ENCODE data around the gene ELAC2. TPM values are rescaled to one million over a fixed set of nuclear protein-coding genes. Genes with fewer than 3 reads are reported as not detected.

The ELAC2 gene
- polyA plus RNA-seq, 1 donor from 2014 or later, result 34.6 TPM

DNA sequence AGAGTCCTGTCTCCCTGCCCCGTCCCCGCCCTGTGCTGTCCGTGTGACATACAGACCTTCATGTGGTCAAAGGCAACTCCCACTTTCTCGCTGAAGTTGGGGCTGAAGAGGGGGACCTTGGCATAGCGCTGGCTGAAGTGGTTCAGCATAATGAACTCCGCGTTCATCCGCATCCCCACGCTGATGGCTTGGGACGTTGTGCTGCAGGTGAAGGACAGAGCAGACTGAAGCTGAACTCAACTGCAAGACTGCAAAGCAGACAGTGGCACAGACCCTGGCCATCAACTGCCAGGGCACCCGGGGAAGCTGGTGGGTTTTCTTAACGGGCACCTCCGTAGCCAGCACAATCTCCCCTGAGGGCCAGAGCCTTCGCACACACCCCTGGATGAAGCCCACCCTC lies 24.2 kb downstream of the ELAC2 start:
- no peak overlapping the region for H3K4me3 ChIP-seq (ENCODE audit: low read length)
- H3K27ac ChIP-seq (ENCODE audit: low read length), result no peak overlapping the region

DNA sequence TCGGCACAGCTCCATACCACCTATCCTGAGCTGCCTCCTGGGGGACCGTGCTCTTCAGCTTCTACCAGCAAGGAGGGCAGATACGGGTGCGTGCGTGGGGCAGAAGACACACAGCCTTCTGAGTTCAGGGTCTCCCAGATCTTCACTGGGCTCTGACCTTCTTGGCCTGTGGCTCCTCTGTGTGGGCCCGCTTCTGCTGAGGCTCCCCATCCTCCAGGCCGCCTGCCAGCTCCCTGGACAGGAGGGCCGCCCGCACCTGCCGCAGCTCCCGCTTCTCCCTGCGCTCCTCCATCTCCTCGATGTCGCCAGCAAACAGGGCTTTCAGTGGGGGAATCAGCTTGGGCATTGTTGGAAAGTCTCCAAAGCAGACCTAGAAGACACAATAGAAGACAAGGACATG lies 25.2 kb downstream of the ELAC2 start:
- no peaks in the 10 kb centered on the region for H3K36me3 ChIP-seq (ENCODE audit: insufficient read depth, low read length)
- TF ChIP-seq MXI1 (conservative IDR thresholded peaks at IDR 0.05; ENCODE audit: poor library complexity, severe bottlenecking) (no peak), TAF1 (IDR thresholded peaks at IDR 0.05; ENCODE audit: low read depth) (no peak), POLR2AphosphoS5 (IDR thresholded peaks at IDR 0.05) (no peak), RAD21 (conservative IDR thresholded peaks at IDR 0.05) (no peak), EP300 (conservative IDR thresholded peaks at IDR 0.05; ENCODE audit: poor library complexity, severe bottlenecking) (no peak), SMC3 (conservative IDR thresholded peaks at IDR 0.05; ENCODE audit: poor library complexity) (no peak), EZH2 (IDR thresholded peaks at IDR 0.05; ENCODE audit: borderline replicate concordance, insufficient read depth, low read length, poor library complexity, severe bottlenecking) (no peak)
- TF ChIP-seq, protein P1, sequence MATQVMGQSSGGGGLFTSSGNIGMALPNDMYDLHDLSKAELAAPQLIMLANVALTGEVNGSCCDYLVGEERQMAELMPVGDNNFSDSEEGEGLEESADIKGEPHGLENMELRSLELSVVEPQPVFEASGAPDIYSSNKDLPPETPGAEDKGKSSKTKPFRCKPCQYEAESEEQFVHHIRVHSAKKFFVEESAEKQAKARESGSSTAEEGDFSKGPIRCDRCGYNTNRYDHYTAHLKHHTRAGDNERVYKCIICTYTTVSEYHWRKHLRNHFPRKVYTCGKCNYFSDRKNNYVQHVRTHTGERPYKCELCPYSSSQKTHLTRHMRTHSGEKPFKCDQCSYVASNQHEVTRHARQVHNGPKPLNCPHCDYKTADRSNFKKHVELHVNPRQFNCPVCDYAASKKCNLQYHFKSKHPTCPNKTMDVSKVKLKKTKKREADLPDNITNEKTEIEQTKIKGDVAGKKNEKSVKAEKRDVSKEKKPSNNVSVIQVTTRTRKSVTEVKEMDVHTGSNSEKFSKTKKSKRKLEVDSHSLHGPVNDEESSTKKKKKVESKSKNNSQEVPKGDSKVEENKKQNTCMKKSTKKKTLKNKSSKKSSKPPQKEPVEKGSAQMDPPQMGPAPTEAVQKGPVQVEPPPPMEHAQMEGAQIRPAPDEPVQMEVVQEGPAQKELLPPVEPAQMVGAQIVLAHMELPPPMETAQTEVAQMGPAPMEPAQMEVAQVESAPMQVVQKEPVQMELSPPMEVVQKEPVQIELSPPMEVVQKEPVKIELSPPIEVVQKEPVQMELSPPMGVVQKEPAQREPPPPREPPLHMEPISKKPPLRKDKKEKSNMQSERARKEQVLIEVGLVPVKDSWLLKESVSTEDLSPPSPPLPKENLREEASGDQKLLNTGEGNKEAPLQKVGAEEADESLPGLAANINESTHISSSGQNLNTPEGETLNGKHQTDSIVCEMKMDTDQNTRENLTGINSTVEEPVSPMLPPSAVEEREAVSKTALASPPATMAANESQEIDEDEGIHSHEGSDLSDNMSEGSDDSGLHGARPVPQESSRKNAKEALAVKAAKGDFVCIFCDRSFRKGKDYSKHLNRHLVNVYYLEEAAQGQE (IDR thresholded peaks at IDR 0.05; ENCODE audit: borderline replicate concordance), result no peak
- TF ChIP-seq, protein P2, sequence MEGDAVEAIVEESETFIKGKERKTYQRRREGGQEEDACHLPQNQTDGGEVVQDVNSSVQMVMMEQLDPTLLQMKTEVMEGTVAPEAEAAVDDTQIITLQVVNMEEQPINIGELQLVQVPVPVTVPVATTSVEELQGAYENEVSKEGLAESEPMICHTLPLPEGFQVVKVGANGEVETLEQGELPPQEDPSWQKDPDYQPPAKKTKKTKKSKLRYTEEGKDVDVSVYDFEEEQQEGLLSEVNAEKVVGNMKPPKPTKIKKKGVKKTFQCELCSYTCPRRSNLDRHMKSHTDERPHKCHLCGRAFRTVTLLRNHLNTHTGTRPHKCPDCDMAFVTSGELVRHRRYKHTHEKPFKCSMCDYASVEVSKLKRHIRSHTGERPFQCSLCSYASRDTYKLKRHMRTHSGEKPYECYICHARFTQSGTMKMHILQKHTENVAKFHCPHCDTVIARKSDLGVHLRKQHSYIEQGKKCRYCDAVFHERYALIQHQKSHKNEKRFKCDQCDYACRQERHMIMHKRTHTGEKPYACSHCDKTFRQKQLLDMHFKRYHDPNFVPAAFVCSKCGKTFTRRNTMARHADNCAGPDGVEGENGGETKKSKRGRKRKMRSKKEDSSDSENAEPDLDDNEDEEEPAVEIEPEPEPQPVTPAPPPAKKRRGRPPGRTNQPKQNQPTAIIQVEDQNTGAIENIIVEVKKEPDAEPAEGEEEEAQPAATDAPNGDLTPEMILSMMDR (IDR thresholded peaks at IDR 0.05; ENCODE audit: poor library complexity, severe bottlenecking), result no peak
- H3K9ac ChIP-seq (ENCODE audit: low read length), result no peak overlapping the region
- no peaks in the 10 kb centered on the region for H3K27me3 ChIP-seq (ENCODE audit: insufficient read depth, low read depth, low read length)
- H3K4me2 ChIP-seq (ENCODE audit: low read length), result no peak overlapping the region
- no peak overlapping the region for H3K4me3 ChIP-seq (ENCODE audit: low read length)
- no peak overlapping the region for H2AFZ ChIP-seq (ENCODE audit: low read depth, low read length)
- no peaks in the 10 kb centered on the region for H3K79me2 ChIP-seq (replicated peaks; ENCODE audit: insufficient read depth, low read length)
- no peaks in the 10 kb centered on the region for H3F3A ChIP-seq (ENCODE audit: insufficient read depth, low read length, poor library complexity, severe bottlenecking)
- no peaks in the 10 kb centered on the region for H3K9me3 ChIP-seq (ENCODE audit: low read length)
- no peaks in the 10 kb centered on the region for H3K9me2 ChIP-seq (ENCODE audit: insufficient read depth, low read length)
- no peaks in the 10 kb centered on the region for H4K20me1 ChIP-seq (ENCODE audit: insufficient read depth)
- no peak overlapping the region for H3K27ac ChIP-seq (ENCODE audit: low read length)

More for the DNA sequence above, 24.2 kb downstream of the ELAC2 start:
- Histone ChIP-seq H4K20me1 (ENCODE audit: insufficient read depth) (no peaks in the 10 kb centered on the region), H3K9me2 (ENCODE audit: insufficient read depth, low read length) (no peaks in the 10 kb centered on the region), H3K79me2 (replicated peaks; ENCODE audit: insufficient read depth, low read length) (no peaks in the 10 kb centered on the region), H2AFZ (ENCODE audit: low read depth, low read length) (no peak overlapping the region), H3F3A (ENCODE audit: insufficient read depth, low read length, poor library complexity, severe bottlenecking) (no peaks in the 10 kb centered on the region), H3K4me2 (ENCODE audit: low read length) (no peak overlapping the region), H3K36me3 (ENCODE audit: insufficient read depth, low read length) (peaks cover 5% of the 10 kb centered on the region), H3K9me3 (ENCODE audit: low read length) (no peaks in the 10 kb centered on the region), H3K9ac (ENCODE audit: low read length) (no peak overlapping the region), H3K27me3 (ENCODE audit: insufficient read depth, low read depth, low read length) (no peaks in the 10 kb centered on the region)
- TF ChIP-seq RAD21 (conservative IDR thresholded peaks at IDR 0.05), result no peak
- TF ChIP-seq POLR2AphosphoS5 (IDR thresholded peaks at IDR 0.05), result no peak
- TF ChIP-seq EP300 (conservative IDR thresholded peaks at IDR 0.05; ENCODE audit: poor library complexity, severe bottlenecking), result no peak
- TF ChIP-seq, protein P1 (IDR thresholded peaks at IDR 0.05; ENCODE audit: borderline replicate concordance), result no peak
- TF ChIP-seq TAF1 (IDR thresholded peaks at IDR 0.05; ENCODE audit: low read depth), result no peak
- TF ChIP-seq, protein P2 (IDR thresholded peaks at IDR 0.05; ENCODE audit: poor library complexity, severe bottlenecking), result no peak
- no peak for TF ChIP-seq MXI1 (conservative IDR thresholded peaks at IDR 0.05; ENCODE audit: poor library complexity, severe bottlenecking)
- no peak for TF ChIP-seq SMC3 (conservative IDR thresholded peaks at IDR 0.05; ENCODE audit: poor library complexity)
- no peak for TF ChIP-seq EZH2 (IDR thresholded peaks at IDR 0.05; ENCODE audit: borderline replicate concordance, insufficient read depth, low read length, poor library complexity, severe bottlenecking)
